Measurements from ENCODE around the gene SASH1.

SASH1 gene

DNA sequence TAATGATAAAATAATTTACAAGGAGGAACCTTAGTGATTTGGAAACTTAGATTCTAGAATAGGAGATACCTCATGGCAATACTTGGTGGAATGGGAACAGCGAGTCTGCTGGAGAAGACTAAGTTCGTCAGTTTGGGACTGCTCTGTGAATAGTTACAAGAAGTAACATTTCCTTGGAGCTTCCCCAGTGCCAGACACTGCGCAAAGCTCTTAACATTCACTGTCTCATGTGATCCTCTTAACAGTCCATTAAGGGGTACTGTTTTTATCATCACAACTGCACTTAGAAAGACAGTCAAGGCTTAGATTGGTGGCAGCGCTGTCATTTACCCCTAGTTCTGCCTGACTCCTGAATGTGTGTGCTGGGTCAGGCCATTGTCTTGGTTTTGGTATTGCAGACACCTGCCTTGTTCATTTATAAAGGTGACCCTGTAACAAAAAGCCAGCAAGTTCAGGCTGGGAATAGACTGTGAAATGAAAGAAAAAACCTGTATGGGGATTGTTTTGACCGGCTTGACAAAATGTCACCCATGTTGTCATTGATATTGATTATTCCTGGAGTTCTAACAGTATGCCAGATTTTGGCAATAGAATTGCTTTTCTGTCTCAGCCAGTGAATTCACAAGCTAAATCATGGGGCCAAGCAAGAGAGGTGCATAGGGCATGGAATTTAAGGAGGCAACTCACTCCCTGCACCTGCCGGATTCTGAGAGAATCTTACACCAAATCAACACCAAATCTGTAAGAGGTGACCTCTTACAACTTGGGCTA is 118.4 kb downstream of the SASH1 start:
- DNase-seq (ENCODE audit: low spot score), result no peak

DNA sequence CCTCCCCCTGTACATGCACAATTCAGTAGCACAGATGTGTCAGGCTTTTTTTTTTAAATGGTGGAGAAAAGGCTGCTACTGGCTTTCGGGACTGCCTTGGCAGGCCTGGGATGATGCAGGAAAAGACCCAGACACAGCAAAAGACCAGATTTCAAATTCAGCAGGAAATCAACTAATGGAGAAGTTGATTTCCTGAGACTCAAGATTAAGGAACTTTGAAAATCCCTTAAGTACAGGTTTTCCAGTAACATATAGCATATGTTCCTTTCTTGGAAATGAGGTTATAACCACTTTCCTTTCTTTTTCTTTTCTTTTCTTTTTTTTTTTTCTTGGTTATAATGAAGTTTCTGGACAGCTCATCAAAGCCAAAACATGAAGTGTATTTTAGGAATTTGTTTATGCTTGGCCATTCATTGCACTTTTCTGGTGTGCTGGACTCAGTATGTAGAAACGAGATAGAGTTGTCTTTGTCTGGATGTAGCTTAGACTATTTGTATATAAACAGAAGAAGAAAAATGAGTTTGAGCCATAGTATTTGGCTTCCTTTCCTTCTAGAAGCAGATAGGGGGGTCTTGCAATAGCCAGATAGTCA is 119.4 kb downstream of the SASH1 start:
- no peak for DNase-seq (ENCODE audit: low spot score)

GRCh38 chr6:148463671-148464070 is 121.0 kb downstream of the SASH1 start:
- no peak for DNase-seq (ENCODE audit: low spot score)

DNA sequence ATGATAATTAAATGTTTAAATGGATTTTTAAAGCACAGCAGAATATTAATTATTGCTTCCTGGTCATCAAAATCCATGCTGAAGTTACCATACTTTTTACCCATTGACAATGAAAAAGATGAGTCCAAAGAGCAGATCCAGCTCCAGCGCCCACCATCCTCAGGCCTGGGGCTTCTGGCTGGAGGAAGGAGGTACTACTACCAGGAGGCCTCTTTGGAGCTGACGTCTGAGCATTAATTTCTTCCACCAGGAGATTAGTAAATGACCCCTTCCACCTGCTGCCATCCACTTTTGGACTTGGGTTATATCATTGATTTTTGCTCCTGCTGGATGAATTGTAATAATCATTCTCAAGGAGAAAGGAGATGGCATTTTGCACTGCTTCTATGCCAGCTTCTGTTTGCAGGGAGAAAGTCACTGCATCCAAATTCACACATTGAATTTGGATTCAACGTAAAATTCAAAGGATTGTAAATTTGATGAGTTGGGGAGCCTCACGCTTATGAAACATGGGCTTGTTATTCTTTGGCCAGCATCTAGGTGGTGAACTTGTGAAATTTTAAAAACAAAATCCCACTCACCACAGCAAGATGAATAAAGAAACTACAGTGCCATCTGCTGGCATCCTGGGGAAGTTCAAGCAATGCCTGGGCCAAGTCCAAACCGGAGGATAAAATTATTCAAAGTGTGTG is 121.8 kb downstream of the SASH1 start:
- peak; percentile 58 for DNase-seq (ENCODE audit: low spot score)

DNA sequence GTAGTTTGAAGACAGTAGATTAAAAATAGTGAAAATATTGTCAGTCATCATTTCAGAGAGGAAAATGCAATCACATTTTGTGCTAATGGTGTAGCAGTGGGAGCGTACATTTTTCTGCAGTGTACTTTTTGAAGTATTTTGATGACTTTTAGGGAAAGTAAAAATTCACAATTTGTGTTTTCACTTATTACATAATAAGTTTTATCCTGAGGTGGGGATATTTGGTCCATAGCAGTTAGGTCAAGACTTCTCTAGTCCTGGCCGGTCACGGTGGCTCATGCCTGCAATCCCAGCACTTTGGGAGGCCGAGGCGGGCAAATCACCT is 122.3 kb downstream of the SASH1 start:
- no peak for DNase-seq (ENCODE audit: low spot score)

- DNase-seq (ENCODE audit: low spot score), result no peak
Measured at GRCh38 chr6:148465670-148466069, 123.0 kb downstream of the SASH1 start.

GRCh38 chr6:148466158-148466557 is 123.5 kb downstream of the SASH1 start:
- DNase-seq (ENCODE audit: low spot score), result no peak

DNA sequence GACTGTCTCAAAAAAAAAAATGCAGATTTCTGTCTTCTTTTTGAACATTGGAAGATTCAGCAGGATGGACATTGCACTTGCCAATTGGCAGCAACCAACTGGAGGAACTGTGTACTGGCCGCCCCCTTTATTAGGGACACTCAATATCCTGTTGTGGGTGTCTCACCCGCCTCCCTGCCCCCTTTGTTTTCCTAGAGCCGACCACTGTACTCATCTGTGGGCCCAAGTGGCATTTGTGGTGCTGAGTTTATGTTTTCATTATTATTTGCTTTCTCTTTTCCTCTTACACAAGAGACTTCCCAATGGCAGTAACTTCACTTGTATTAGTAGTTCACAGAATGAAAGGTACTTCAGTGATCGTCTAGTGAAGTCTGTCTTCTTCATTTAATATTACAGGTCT is 125.3 kb downstream of the SASH1 start:
- no peak for DNase-seq (ENCODE audit: low spot score)

GRCh38 chr6:148470156-148470555 is 127.5 kb downstream of the SASH1 start:
- no peak for DNase-seq (ENCODE audit: low spot score)

DNA sequence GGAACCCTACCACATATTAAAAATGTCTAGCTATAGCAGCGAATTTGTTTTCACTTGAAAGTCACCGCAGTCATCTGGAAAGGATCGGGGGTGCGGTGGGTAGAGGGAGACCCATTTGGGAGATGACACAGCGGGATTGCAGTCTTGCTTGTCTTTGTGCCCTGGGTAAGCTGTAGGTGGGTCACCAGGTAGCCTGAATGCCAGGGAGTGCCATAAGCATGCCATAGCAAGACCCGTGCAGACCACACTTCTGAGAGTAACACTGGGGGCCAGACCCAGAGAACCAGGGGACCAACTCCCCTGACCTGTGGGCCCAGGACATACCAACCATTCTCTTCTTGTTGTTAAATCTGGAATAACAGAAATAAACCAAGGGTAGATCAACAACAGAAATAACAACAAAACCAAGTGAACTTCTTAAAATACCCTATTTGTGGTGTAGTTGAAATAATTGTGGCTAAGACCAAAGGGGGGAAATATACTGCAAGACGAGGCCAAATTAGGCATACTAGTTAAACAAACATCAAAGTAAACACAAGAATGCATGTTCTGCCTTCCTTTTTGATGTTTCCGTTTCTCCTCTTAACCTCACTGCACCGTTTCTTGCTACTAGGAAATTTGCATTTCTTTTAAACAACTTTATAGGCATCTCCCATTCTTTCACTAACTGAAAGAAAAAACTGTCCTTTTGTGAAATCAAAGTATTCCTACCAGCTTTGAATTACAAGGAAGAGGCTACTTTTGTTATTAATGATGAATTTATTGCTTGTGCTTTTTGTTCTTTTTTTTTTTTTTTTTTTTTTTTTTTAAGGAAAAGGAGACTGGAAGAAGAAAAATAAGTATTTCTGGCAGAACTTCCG is 128.2 kb downstream of the SASH1 start:
- DNase-seq (ENCODE audit: low spot score), result no peak

- DNase-seq (ENCODE audit: low spot score), result no peak
Measured at GRCh38 chr6:148471624-148472159, 129.1 kb downstream of the SASH1 start.

DNA sequence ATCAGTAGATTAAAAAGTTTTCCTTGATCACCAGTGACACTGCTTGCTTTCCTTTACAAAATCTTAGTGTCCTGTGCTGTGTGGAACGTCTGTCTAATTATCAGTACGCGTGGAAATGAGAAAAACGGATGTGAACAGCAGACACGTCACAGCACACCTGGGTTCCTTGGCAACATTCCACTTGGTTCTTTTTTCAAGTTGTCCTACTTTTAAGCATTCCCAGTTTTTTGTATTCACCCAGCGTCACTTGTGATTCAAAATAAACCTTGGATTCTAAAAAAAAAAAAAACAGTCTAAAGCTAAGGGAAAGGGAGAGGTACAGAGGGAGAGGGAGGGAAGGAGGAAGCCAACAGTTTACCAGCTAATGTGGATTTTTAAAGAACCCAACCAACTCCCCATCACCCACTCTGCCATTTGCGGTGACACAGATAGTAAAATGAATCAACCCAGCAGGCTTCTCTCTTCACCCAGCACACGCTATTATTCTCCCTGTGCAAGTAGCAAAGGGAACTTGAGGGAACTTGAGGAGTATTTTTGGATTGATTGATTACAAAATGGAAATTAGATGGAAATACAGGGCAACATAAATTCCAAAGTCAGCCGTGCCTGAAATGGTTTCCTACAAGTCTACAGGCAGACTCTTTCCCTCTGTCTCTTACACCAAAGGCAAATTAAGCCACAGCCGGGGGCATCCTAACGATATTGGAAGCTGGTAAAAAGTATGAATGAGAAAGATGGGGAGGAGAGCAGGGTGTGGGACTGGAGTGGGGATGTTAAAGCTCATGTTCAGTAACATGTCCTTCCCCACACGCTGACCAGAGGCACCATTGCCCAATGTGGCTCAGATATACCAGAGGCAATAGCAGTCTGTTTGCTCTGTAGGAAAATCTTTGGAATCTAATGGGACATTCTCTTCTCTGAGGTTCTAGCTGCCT is 129.8 kb downstream of the SASH1 start:
- DNase-seq (ENCODE audit: low spot score), result no peak

DNA sequence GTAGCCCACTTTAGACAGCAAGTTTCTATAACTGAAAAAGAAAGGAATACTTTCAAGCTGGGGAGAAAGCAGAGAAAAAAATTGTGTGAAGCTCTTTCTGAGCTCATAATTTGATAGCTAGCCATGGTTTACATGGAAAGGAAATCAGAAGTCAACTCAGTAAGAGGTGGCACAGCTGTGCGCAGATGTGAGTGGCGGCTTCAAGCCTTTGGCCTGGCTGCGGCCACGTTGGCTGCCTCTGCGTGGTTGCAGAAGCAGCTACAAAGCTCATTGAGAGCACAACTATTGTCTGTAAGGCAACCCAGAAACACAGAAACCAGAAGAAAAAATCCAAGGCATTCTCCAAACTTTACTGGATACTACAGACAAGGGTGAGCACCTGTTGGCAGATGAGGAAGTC is 136.9 kb downstream of the SASH1 start:
- no peak for DNase-seq (ENCODE audit: low spot score)

GRCh38 chr6:148487461-148487860 is 144.8 kb downstream of the SASH1 start:
- DNase-seq (ENCODE audit: low spot score), result no peak

GRCh38 chr6:148491638-148492251 is 149.1 kb downstream of the SASH1 start:
- DNase-seq (ENCODE audit: low spot score), result no peak

- no peak for DNase-seq (ENCODE audit: low spot score)
Measured at GRCh38 chr6:148492654-148493290, 150.1 kb downstream of the SASH1 start.

DNA sequence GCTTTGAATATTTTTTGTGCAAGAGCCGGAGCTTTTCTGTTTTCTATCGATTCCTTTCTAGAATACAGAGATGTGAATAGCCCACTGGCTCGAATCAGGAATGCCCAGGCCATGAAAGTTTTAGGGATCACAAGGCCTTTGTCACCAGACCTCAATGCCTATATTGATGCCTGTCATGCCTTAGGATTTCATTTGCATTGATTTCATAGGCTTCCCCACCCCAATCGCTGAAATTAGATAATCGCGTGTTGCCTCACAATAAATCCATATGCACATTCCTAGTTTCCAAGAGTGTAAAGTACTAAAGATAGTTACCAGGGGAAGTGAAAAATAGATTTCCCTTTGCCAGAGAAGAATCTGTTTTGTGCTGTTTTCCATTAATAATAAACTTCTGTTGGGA is 150.8 kb downstream of the SASH1 start:
- no peak for DNase-seq (ENCODE audit: low spot score)

DNA sequence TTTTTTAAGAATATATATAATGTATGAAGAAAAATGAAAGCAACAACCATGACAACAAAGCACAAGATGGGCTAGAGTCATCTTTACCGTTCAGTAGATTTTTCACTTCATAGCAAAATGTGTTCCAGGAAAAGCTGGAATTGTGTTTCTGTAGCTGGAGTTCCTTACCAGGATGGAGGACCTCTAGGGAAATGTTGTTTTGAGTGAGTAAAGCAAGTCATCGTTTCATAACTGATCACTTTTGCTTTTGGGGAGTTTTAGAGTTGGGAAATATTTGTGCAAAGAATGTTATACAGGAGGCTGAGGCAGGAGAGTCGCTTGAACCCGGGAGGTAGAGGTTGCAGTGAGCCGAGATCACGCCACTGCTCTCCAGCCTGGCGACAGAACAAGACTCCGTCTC is 151.6 kb downstream of the SASH1 start:
- DNase-seq (ENCODE audit: low spot score), result no peak

- peak; percentile 12 for DNase-seq (ENCODE audit: low spot score)
Measured at GRCh38 chr6:148495029-148495428, 152.4 kb downstream of the SASH1 start.

DNA sequence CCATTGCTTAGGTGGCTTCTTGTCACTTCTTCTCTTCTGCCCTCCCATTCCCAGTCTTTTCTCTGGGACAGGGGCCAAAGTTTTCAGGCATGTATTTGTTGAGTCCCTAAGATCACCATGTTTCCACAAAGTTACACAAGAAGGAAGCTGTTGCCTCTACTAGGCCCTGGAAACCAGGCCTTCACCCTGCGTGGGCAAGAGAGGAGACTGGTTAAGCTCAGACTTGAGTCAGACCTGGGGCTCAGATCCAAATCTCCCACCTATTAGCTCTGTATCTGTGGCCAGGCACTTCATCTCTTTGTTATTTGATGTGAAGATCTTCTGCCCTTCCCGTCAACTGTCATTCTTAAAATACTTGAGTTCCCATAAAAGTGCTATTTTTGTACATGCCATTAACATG is 154.6 kb downstream of the SASH1 start:
- peak; percentile 41 for DNase-seq (ENCODE audit: low spot score)

Measured in LoVo (cell line).